K562 (cell line): ENCODE measurements around the gene RUNX1. TPM values are rescaled to one million over a fixed set of nuclear protein-coding genes. Genes with fewer than 3 reads are reported as not detected.
A peak's percentile ranks its signal among the peaks of the same experiment; 100 is the strongest.

Source experiments
- BCOR ChIP-seq: fragments of 450-650 bp; IDR thresholded peaks from 2 replicates; pipeline ENCODE4 v1.6.1; 2016
- GTF2E2 ChIP-seq: fragments of 200-800 bp; sonication (Bioruptor generic); IDR thresholded peaks from 2 replicates; pipeline ENCODE4 v1.6.1; 2016; ENCODE audit warnings: missing genetic modification characterization, missing compliant biosample characterization
- MGA ChIP-seq: fragments of 450-650 bp; IDR thresholded peaks from 2 replicates; pipeline ENCODE4 v1.6.1; 2016; ENCODE audit warnings: mild to moderate bottlenecking, moderate library complexity
- PHB ChIP-seq: fragments of 250-450 bp; sonication (Bioruptor Pico); IDR thresholded peaks from 2 replicates; pipeline ENCODE4 v1.5.0; 2021
- SIN3A ChIP-seq, 2 experiments: fragments of 150-350 bp in 1 of 2; IDR thresholded peaks; 2 replicates each; pipeline ENCODE4 v1.6.1; 2011 to 2016; ENCODE audit warnings: borderline replicate concordance in 2 of 2, low read depth in 2 of 2, low read length in 2 of 2, mild to moderate bottlenecking in 2 of 2, moderate library complexity in 2 of 2; ENCODE audit not compliant: control insufficient read depth in 1 of 2
- ZNF586 ChIP-seq: fragments of 450-650 bp; formaldehyde crosslinking; conservative IDR thresholded peaks from 2 replicates; pipeline ENCODE4 v1.4.0; 2020; ENCODE audit warnings: mild to moderate bottlenecking, moderate library complexity
- polyA plus RNA-seq, 8 experiments: library from polyadenylated mRNA; depleted of rRNA in 4 of 8; stranded (reverse) in 5 of 8; unstranded in 3 of 8; fragments of >200 nt; fragmentation: Nextera tagmentation in 2 of 8; fragmentation: Illumina TruSeq in 1 of 8; extraction: Ambion mirVana in 2 of 8; extraction: Trizol in 1 of 8; gene quantifications; 2 replicates each; pipeline versions ENCODE4 v1.2.1 to v1.2.3, GENCODE V29; 2011 to 2014; ENCODE audit warnings: inconsistent platforms in 1 of 8, missing spikeins in 1 of 8
- total RNA-seq, 7 experiments: library from RNA; depleted of rRNA in 6 of 7; stranded (reverse); fragments of >200 nt in 6 of 7; fragmentation: Illumina TruSeq in 2 of 7; extraction: Trizol in 2 of 7; gene quantifications; 2 replicates each; pipeline versions ENCODE4 v1.2.1 to v1.2.3, GENCODE V29; 2011 to 2021; ENCODE audit warnings: low replicate concordance in 1 of 7

The RUNX1 gene
- total and polyA plus RNA-seq, 9 of the 15 experiments (the other 6 are each of a cell fraction or from before 2014, with no cell fraction given) = 2.2 to 68.6 (median 17.8) TPM

GRCh38 chr21:34890470-34890723 lies 158.7 kb downstream of the RUNX1 start (continued):
- peak; percentile 46; the same call in 1 of the 2 replicates for TF ChIP-seq MGA
- no peak for TF ChIP-seq ZNF586 (CRISPR knock-in tag)
- TF ChIP-seq PHB (CRISPR knock-in tag) = 0 out of 2 replicates have a peak, but pooled peaks have one; percentile 37
- no peak for TF ChIP-seq BCOR
- TF ChIP-seq SIN3A (IDR thresholded peaks at IDR 0.05; ENCODE audit: borderline replicate concordance in 2 of 2, control insufficient read depth in 1 of 2, low read depth in 2 of 2, low read length in 2 of 2) = no peak
- TF ChIP-seq GTF2E2 (tag) = no peak
